ENCODE results near the gene VCAN. TPM values are rescaled to one million over a fixed set of nuclear protein-coding genes. Genes with fewer than 3 reads are reported as not detected.
"Not testable (repeated sequence)": the region's sequence is repeated elsewhere in the genome, so short reads cannot be mapped to it uniquely, and the experiment has no call there.

The VCAN gene
- not detected for total RNA-seq

- Mint-ChIP-seq H3K27me3 (ENCODE audit: low read depth) (peaks cover 81% of the 10 kb centered on the region), H3K36me3 (ENCODE audit: low read depth) (no peaks in the 10 kb centered on the region), H3K4me3 (peak within 1 kb of the TSS; percentile 16), H3K27ac (no peak within 1 kb of the TSS), H3K4me1 (ENCODE audit: low read depth) (peaks cover 36% of the 10 kb centered on the region), H3K9me3 (no peaks in the 10 kb centered on the region)
- intact Hi-C loops (cut with micrococcal nuclease), result loop anchor here (2.0 to 5.0 kb wide), 3 partner anchors 91 to 589 kb away; partner anchors contain the start of genes TMEM167A and XRCC4
- CTCF ChIA-PET, result no interaction called here
- peak; percentile 5 for DNase-seq
Observed at GRCh38 chr5:83471405-83472212, at the start of gene VCAN. VCAN (plus strand) TSS chr5:83471744; CDS start chr5:83483519, 11,775 bp downstream.

- Mint-ChIP-seq H3K36me3 (ENCODE audit: low read depth) (no peaks in the 10 kb centered on the region), H3K4me3 (no peak overlapping the region), H3K27ac (no peak overlapping the region), H3K9me3 (peaks cover 5% of the 10 kb centered on the region), H3K4me1 (ENCODE audit: low read depth) (no peaks in the 10 kb centered on the region), H3K27me3 (ENCODE audit: low read depth) (peaks cover 6% of the 10 kb centered on the region)
- CTCF ChIA-PET, result no interaction called here
- DNase-seq, result no peak
- intact Hi-C loops (cut with micrococcal nuclease), result no loop called here
Observed at GRCh38 chr5:83422284-83422683, 49.3 kb upstream of the VCAN start.

GRCh38 chr5:83426855-83427254, 44.7 kb upstream of the VCAN start:
- no peaks in the 10 kb centered on the region for H3K36me3 Mint-ChIP-seq (ENCODE audit: low read depth)
- H3K27ac Mint-ChIP-seq, result no peak overlapping the region
- H3K4me1 Mint-ChIP-seq (ENCODE audit: low read depth), result no peaks in the 10 kb centered on the region
- CTCF ChIA-PET, result interaction anchor here (0.6 kb wide), 1 partner anchor 786 kb away, joined by 7 read pairs; no protein-coding TSS in a partner anchor
- no peak overlapping the region for H3K4me3 Mint-ChIP-seq
- H3K27me3 Mint-ChIP-seq (ENCODE audit: low read depth), result no peaks in the 10 kb centered on the region
- H3K9me3 Mint-ChIP-seq, result no peaks in the 10 kb centered on the region
- DNase-seq, result no peak
- intact Hi-C loops (cut with micrococcal nuclease), result no loop called here

GRCh38 chr5:83428126-83428525, 43.4 kb upstream of the VCAN start:
- H3K27me3 Mint-ChIP-seq (ENCODE audit: low read depth), result no peaks in the 10 kb centered on the region

GRCh38 chr5:83428890-83429289, 42.7 kb upstream of the VCAN start:
- DNase-seq, result no peak
- no peaks in the 10 kb centered on the region for H3K9me3 Mint-ChIP-seq
- CTCF ChIA-PET, result interaction anchor here (1.6 kb wide), 1 partner anchor 136 kb away, joined by 3 read pairs; no protein-coding TSS in a partner anchor
- no peaks in the 10 kb centered on the region for H3K4me1 Mint-ChIP-seq (ENCODE audit: low read depth)
- no peaks in the 10 kb centered on the region for H3K36me3 Mint-ChIP-seq (ENCODE audit: low read depth)
- H3K4me3 Mint-ChIP-seq, result no peak overlapping the region
- intact Hi-C loops (cut with micrococcal nuclease), result no loop called here
- H3K27ac Mint-ChIP-seq, result no peak overlapping the region
- H3K27me3 Mint-ChIP-seq (ENCODE audit: low read depth), result no peaks in the 10 kb centered on the region

More at GRCh38 chr5:83428126-83428525, 43.4 kb upstream of the VCAN start:
- Mint-ChIP-seq H3K4me3 (no peak overlapping the region), H3K36me3 (ENCODE audit: low read depth) (no peaks in the 10 kb centered on the region), H3K27ac (no peak overlapping the region), H3K9me3 (no peaks in the 10 kb centered on the region), H3K4me1 (ENCODE audit: low read depth) (no peaks in the 10 kb centered on the region)
- no peak for DNase-seq
- CTCF ChIA-PET, result interaction anchor here (0.6 to 1.6 kb wide), 2 partner anchors 33 to 136 kb away, joined by 3 read pairs; no protein-coding TSS in a partner anchor
- intact Hi-C loops (cut with micrococcal nuclease), result no loop called here

- intact Hi-C loops (cut with micrococcal nuclease), result loop anchor here (1.0 to 2.0 kb wide), 5 partner anchors 43 to 1118 kb away; no protein-coding TSS in a partner anchor
- H3K4me1 Mint-ChIP-seq (ENCODE audit: low read depth), result no peaks in the 10 kb centered on the region
- no peaks in the 10 kb centered on the region for H3K9me3 Mint-ChIP-seq
- H3K27ac Mint-ChIP-seq, result no peak overlapping the region
- no peaks in the 10 kb centered on the region for H3K27me3 Mint-ChIP-seq (ENCODE audit: low read depth)
- DNase-seq, result peak; percentile 76
- CTCF ChIA-PET, result interaction anchor here (0.6 to 1.0 kb wide), 9 partner anchors 10 to 791 kb away, joined by 3 to 4 read pairs (median 3); no protein-coding TSS in a partner anchor
- no peaks in the 10 kb centered on the region for H3K36me3 Mint-ChIP-seq (ENCODE audit: low read depth)
- H3K4me3 Mint-ChIP-seq, result no peak overlapping the region
Observed at GRCh38 chr5:83430130-83431010, 41.2 kb upstream of the VCAN start.

GRCh38 chr5:83433891-83434290, 37.7 kb upstream of the VCAN start:
- intact Hi-C loops (cut with micrococcal nuclease), result no loop called here
- no peak for DNase-seq
- Mint-ChIP-seq H3K27ac (no peak overlapping the region), H3K27me3 (ENCODE audit: low read depth) (no peaks in the 10 kb centered on the region), H3K4me3 (no peak overlapping the region), H3K36me3 (ENCODE audit: low read depth) (no peaks in the 10 kb centered on the region), H3K4me1 (ENCODE audit: low read depth) (no peaks in the 10 kb centered on the region), H3K9me3 (peaks cover 3% of the 10 kb centered on the region)
- CTCF ChIA-PET, result no interaction called here

GRCh38 chr5:83434946-83435345, 36.6 kb upstream of the VCAN start:
- DNase-seq, result no peak
- H3K27me3 Mint-ChIP-seq (ENCODE audit: low read depth), result no peaks in the 10 kb centered on the region
- no peak overlapping the region for H3K4me3 Mint-ChIP-seq
- H3K36me3 Mint-ChIP-seq (ENCODE audit: low read depth), result no peaks in the 10 kb centered on the region
- intact Hi-C loops (cut with micrococcal nuclease), result no loop called here
- peaks cover 3% of the 10 kb centered on the region for H3K9me3 Mint-ChIP-seq
- CTCF ChIA-PET, result no interaction called here
- H3K4me1 Mint-ChIP-seq (ENCODE audit: low read depth), result no peaks in the 10 kb centered on the region
- no peak overlapping the region for H3K27ac Mint-ChIP-seq

GRCh38 chr5:83436276-83436675, 35.3 kb upstream of the VCAN start:
- no peaks in the 10 kb centered on the region for H3K27me3 Mint-ChIP-seq (ENCODE audit: low read depth)
- CTCF ChIA-PET, result no interaction called here
- no peaks in the 10 kb centered on the region for H3K4me1 Mint-ChIP-seq (ENCODE audit: low read depth)
- no peak for DNase-seq
- H3K36me3 Mint-ChIP-seq (ENCODE audit: low read depth), result no peaks in the 10 kb centered on the region
- H3K4me3 Mint-ChIP-seq, result no peak overlapping the region
- H3K9me3 Mint-ChIP-seq, result peaks cover 3% of the 10 kb centered on the region
- intact Hi-C loops (cut with micrococcal nuclease), result no loop called here
- no peak overlapping the region for H3K27ac Mint-ChIP-seq

GRCh38 chr5:83437697-83438096, 33.8 kb upstream of the VCAN start:
- intact Hi-C loops (cut with micrococcal nuclease); CTCF ChIA-PET; H3K27me3 Mint-ChIP-seq (ENCODE audit: low read depth): not testable (repeated sequence)

GRCh38 chr5:83440826-83441225, 30.7 kb upstream of the VCAN start:
- DNase-seq, result no peak
- no peaks in the 10 kb centered on the region for H3K4me1 Mint-ChIP-seq (ENCODE audit: low read depth)
- intact Hi-C loops (cut with micrococcal nuclease), result no loop called here
- H3K27me3 Mint-ChIP-seq (ENCODE audit: low read depth), result peaks cover 2% of the 10 kb centered on the region
- H3K4me3 Mint-ChIP-seq, result no peak overlapping the region
- CTCF ChIA-PET, result no interaction called here
- H3K9me3 Mint-ChIP-seq, result peaks cover 3% of the 10 kb centered on the region
- H3K27ac Mint-ChIP-seq, result no peak overlapping the region
- H3K36me3 Mint-ChIP-seq (ENCODE audit: low read depth), result no peaks in the 10 kb centered on the region

More at GRCh38 chr5:83437697-83438096, 33.8 kb upstream of the VCAN start:
- H3K9me3 Mint-ChIP-seq; H3K27ac Mint-ChIP-seq; H3K36me3 Mint-ChIP-seq (ENCODE audit: low read depth); DNase-seq; H3K4me3 Mint-ChIP-seq; H3K4me1 Mint-ChIP-seq (ENCODE audit: low read depth): not testable (repeated sequence)

GRCh38 chr5:83441747-83442146, 29.8 kb upstream of the VCAN start:
- H3K27me3 Mint-ChIP-seq (ENCODE audit: low read depth), result peaks cover 4% of the 10 kb centered on the region
- no peak for DNase-seq
- H3K27ac Mint-ChIP-seq, result no peak overlapping the region
- peaks cover 3% of the 10 kb centered on the region for H3K9me3 Mint-ChIP-seq
- intact Hi-C loops (cut with micrococcal nuclease), result no loop called here
- CTCF ChIA-PET, result no interaction called here
- no peaks in the 10 kb centered on the region for H3K36me3 Mint-ChIP-seq (ENCODE audit: low read depth)
- H3K4me1 Mint-ChIP-seq (ENCODE audit: low read depth), result no peaks in the 10 kb centered on the region
- no peak overlapping the region for H3K4me3 Mint-ChIP-seq
